CD8-positive, alpha-beta memory T cell (primary cell): ENCODE measurements around the gene MRPL11. TPM values are rescaled to one million over a fixed set of nuclear protein-coding genes. Genes with fewer than 3 reads are reported as not detected.

Experiments used
- CTCF ChIA-PET: fragments of 350-600 bp; sonication (Branson Sonifier 250); formaldehyde crosslinking; loops from one replicate; lab custom pipeline; 2021; ENCODE audit warnings: antibody characterized with exemption; lab: Charles Lee
- POLR2A ChIA-PET: fragments of 350-600 bp; sonication (Branson Sonifier 250); formaldehyde crosslinking; loops from one replicate; lab custom pipeline; 2021; ENCODE audit warnings: antibody characterized with exemption; lab: Charles Lee
- DNase-seq, 5 donors: peaks; one replicate each; pipeline versions ENCODE4 v3.0.0 to v3.0.0-alpha.2; 2020 to 2022; ENCODE audit warnings: mixed read lengths in 1 of 5
- H3K27ac ChIP-seq: one replicate; pipeline ENCODE4 v1.7.0; 2013; ENCODE audit warnings: low read depth, mild to moderate bottlenecking, low read length, moderate library complexity
- H3K27me3 ChIP-seq: 2 replicates; pipeline ENCODE4 v1.7.0; 2013; ENCODE audit warnings: low read length, mild to moderate bottlenecking; ENCODE audit not compliant: insufficient read depth, poor library complexity, severe bottlenecking
- H3K36me3 ChIP-seq: 2 replicates; pipeline ENCODE4 v1.7.0; 2013; ENCODE audit warnings: mild to moderate bottlenecking, low read length, moderate library complexity; ENCODE audit not compliant: insufficient read depth
- H3K4me1 ChIP-seq: 2 replicates; pipeline ENCODE4 v1.7.0; 2013; ENCODE audit warnings: mild to moderate bottlenecking, low read length, moderate library complexity; ENCODE audit not compliant: insufficient read depth
- H3K4me3 ChIP-seq: 2 replicates; pipeline ENCODE4 v1.7.0; 2013; ENCODE audit warnings: mild to moderate bottlenecking, low read length
- H3K9me3 ChIP-seq: 2 replicates; pipeline ENCODE4 v1.7.0; 2013; ENCODE audit warnings: mild to moderate bottlenecking, low read length
- H3K27ac Mint-ChIP-seq, 8 donors: one replicate each; pipeline ENCODE4 v1.8.0; 2020 to 2021; ENCODE audit warnings: mixed read lengths in 8 of 8, mild to moderate bottlenecking in 6 of 8, inconsistent platforms in 3 of 8, moderate library complexity in 3 of 8
- H3K27me3 Mint-ChIP-seq, 2 donors: one replicate each; pipeline ENCODE4 v1.8.0; 2020 to 2021; ENCODE audit warnings: mixed read lengths in 2 of 2, mild to moderate bottlenecking in 1 of 2, moderate library complexity in 1 of 2
- H3K36me3 Mint-ChIP-seq, 3 donors: one replicate each; pipeline ENCODE4 v1.8.0; 2020 to 2021; ENCODE audit warnings: mixed read lengths in 3 of 3, inconsistent platforms in 1 of 3, mild to moderate bottlenecking in 1 of 3
- H3K4me1 Mint-ChIP-seq, 3 donors: one replicate each; pipeline ENCODE4 v1.8.0; 2020 to 2021; ENCODE audit warnings: mixed read lengths in 3 of 3, inconsistent platforms in 1 of 3, mild to moderate bottlenecking in 1 of 3
- H3K4me3 Mint-ChIP-seq, 7 donors: one replicate each; pipeline ENCODE4 v1.8.0; 2020 to 2021; ENCODE audit warnings: mixed read lengths in 7 of 7, mild to moderate bottlenecking in 6 of 7, moderate library complexity in 4 of 7, inconsistent platforms in 2 of 7
- H3K9me3 Mint-ChIP-seq, 5 donors: one replicate each; pipeline ENCODE4 v1.8.0; 2020 to 2022; ENCODE audit warnings: mixed read lengths in 5 of 5, mild to moderate bottlenecking in 3 of 5, moderate library complexity in 2 of 5, inconsistent platforms in 1 of 5
- polyA plus RNA-seq: library from polyadenylated mRNA; unstranded; fragments of 300-500 nt; fragmentation: Illumina TruSeq; gene quantifications from one replicate; pipeline ENCODE4 v1.2.3, GENCODE V29; 2021
- total RNA-seq, 2 experiments: library from RNA; stranded (reverse); gene quantifications; one replicate each; pipeline ENCODE4 v1.2.3, GENCODE V29; 2021

Gene MRPL11
- total and polyA plus RNA-seq, 3 experiments from 2014 or later: 86.9 to 152 (median 148) TPM

- DNase-seq: no peak
- Histone ChIP-seq H3K4me1 (peaks cover 12% of the 10 kb centered on the region), H3K4me3 (no peak overlapping the region), H3K9me3 (no peaks in the 10 kb centered on the region), H3K36me3 (no peaks in the 10 kb centered on the region), H3K27ac (no peak overlapping the region), H3K27me3 (no peaks in the 10 kb centered on the region)
- H3K36me3 Mint-ChIP-seq: no peaks in the 10 kb centered on the region
- peaks cover 12 to 17% (median 17%) of the 10 kb centered on the region in 3 donors for H3K4me1 Mint-ChIP-seq
- H3K9me3 Mint-ChIP-seq: peaks cover 0 to 4% (median 0%) of the 10 kb centered on the region in 5 donors
- H3K27ac Mint-ChIP-seq: no peak overlapping the region
- CTCF ChIA-PET: no interaction called here
- POLR2A ChIA-PET: no interaction called here
- H3K4me3 Mint-ChIP-seq: no peak overlapping the region
- H3K27me3 Mint-ChIP-seq: peaks cover 0 to 2% of the 10 kb centered on the region in 2 donors
These were observed 19.2 kb upstream of the MRPL11 start for GRCh38 chr11:66457826-66458225.

- DNase-seq: no peak
- no peaks in the 10 kb centered on the region for H3K36me3 Mint-ChIP-seq
- H3K27me3 Mint-ChIP-seq: peaks cover 2 to 18% of the 10 kb centered on the region in 2 donors
- Histone ChIP-seq H3K9me3 (no peaks in the 10 kb centered on the region), H3K4me1 (peaks cover 12% of the 10 kb centered on the region), H3K4me3 (no peak overlapping the region), H3K27me3 (no peaks in the 10 kb centered on the region), H3K36me3 (no peaks in the 10 kb centered on the region), H3K27ac (no peak overlapping the region)
- CTCF ChIA-PET: interaction anchor here (1.1 kb wide), 2 partner anchors 12 to 16 kb away, joined by 4 to 5 read pairs; partner anchors contain the start of gene PELI3
- peaks cover 0 to 3% (median 0%) of the 10 kb centered on the region in 5 donors for H3K9me3 Mint-ChIP-seq
- POLR2A ChIA-PET: interaction anchor here (0.6 kb wide), 1 partner anchor 128 kb away, joined by 3 read pairs; no protein-coding TSS in a partner anchor
- peak overlapping the region in 1 of 8 donors; percentile 28 for H3K27ac Mint-ChIP-seq
- peak overlapping the region in 1 of 7 donors; percentile 1 for H3K4me3 Mint-ChIP-seq
- peaks cover 12 to 17% (median 17%) of the 10 kb centered on the region in 3 donors for H3K4me1 Mint-ChIP-seq
These were observed 16.2 kb upstream of the MRPL11 start for GRCh38 chr11:66454828-66455227.

DNA sequence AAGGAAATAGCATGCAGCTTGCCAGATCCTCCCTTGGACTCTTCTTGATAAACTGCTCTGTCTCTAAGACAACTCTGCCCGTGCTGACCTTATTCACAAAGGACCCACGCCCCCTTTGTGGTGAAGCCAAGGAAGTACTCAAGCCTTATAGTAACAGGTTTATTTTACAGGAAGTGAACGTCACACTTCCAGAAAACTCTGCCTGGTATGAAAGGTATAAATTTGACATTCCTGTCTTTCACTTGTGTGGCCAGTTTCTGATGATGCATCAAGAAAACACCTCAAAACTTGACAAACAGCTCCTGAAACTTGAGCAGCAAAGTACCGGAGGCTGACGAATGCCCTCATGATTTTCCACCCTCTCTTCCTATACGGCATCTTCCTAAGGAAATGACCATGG, 15.6 kb upstream of the MRPL11 start:
- Mint-ChIP-seq H3K9me3 (peaks cover 0 to 3% (median 0%) of the 10 kb centered on the region in 5 donors), H3K27ac (peak overlapping the region in 1 of 8 donors; percentile 66), H3K27me3 (peaks cover 2 to 23% of the 10 kb centered on the region in 2 donors), H3K4me3 (peak overlapping the region in 1 of 7 donors; percentile 44), H3K4me1 (peaks cover 12 to 17% (median 17%) of the 10 kb centered on the region in 3 donors), H3K36me3 (no peaks in the 10 kb centered on the region)
- no peaks in the 10 kb centered on the region for H3K36me3 ChIP-seq
- H3K4me3 ChIP-seq: no peak overlapping the region
- H3K27ac ChIP-seq: no peak overlapping the region
- CTCF ChIA-PET: interaction anchor here (1.1 kb wide), 1 partner anchor 15 kb away, joined by 4 read pairs; no protein-coding TSS in a partner anchor
- POLR2A ChIA-PET: no interaction called here
- DNase-seq: no peak
- no peaks in the 10 kb centered on the region for H3K27me3 ChIP-seq
- peaks cover 12% of the 10 kb centered on the region for H3K4me1 ChIP-seq
- no peaks in the 10 kb centered on the region for H3K9me3 ChIP-seq

DNA sequence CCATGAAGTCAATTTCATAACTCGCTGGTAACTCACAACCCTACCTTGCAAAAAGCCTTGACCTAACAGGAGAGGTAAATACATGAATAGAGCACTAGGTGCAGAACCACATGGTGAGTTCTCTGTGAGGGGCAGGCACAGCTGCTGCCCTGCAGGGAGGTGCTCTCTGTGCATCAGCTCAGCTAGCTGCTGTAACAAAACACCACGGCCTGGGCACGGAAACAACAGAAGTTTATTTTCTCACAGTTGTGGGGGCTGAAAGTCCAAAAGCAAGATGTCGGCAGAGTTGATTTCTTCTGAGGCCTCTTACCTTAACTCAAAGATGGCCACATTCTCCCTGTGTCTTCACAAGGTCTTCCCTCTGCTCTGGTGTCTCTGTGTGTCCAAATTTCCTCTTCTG, 13.0 kb upstream of the MRPL11 start:
- Histone ChIP-seq H3K36me3 (no peaks in the 10 kb centered on the region), H3K9me3 (no peaks in the 10 kb centered on the region), H3K27ac (no peak overlapping the region), H3K4me3 (no peak overlapping the region), H3K27me3 (no peaks in the 10 kb centered on the region), H3K4me1 (peaks cover 12% of the 10 kb centered on the region)
- ChIA-PET POLR2A (no interaction called here), CTCF (no interaction called here)
- Mint-ChIP-seq H3K36me3 (no peaks in the 10 kb centered on the region), H3K4me3 (no peak overlapping the region), H3K9me3 (peaks cover 0 to 3% (median 0%) of the 10 kb centered on the region in 5 donors), H3K27ac (no peak overlapping the region), H3K27me3 (peaks cover 2 to 38% of the 10 kb centered on the region in 2 donors), H3K4me1 (peaks cover 12 to 17% (median 17%) of the 10 kb centered on the region in 3 donors)
- no peak for DNase-seq

GRCh38 chr11:66450560-66450959, 11.9 kb upstream of the MRPL11 start:
- Mint-ChIP-seq H3K27me3 (peaks cover 2 to 39% of the 10 kb centered on the region in 2 donors), H3K4me1 (peaks cover 12 to 17% (median 17%) of the 10 kb centered on the region in 3 donors), H3K9me3 (peaks cover 0 to 3% (median 0%) of the 10 kb centered on the region in 5 donors), H3K4me3 (peak overlapping the region in 1 of 7 donors; percentile 37), H3K36me3 (no peaks in the 10 kb centered on the region), H3K27ac (no peak overlapping the region)
- ChIA-PET POLR2A (interaction anchor here (0.7 kb wide), 1 partner anchor 157 kb away, joined by 3 read pairs; no protein-coding TSS in a partner anchor), CTCF (no interaction called here)
- Histone ChIP-seq H3K27ac (no peak overlapping the region), H3K36me3 (no peaks in the 10 kb centered on the region), H3K4me1 (peaks cover 12% of the 10 kb centered on the region), H3K4me3 (no peak overlapping the region), H3K9me3 (no peaks in the 10 kb centered on the region), H3K27me3 (no peaks in the 10 kb centered on the region)
- DNase-seq: no peak

DNA sequence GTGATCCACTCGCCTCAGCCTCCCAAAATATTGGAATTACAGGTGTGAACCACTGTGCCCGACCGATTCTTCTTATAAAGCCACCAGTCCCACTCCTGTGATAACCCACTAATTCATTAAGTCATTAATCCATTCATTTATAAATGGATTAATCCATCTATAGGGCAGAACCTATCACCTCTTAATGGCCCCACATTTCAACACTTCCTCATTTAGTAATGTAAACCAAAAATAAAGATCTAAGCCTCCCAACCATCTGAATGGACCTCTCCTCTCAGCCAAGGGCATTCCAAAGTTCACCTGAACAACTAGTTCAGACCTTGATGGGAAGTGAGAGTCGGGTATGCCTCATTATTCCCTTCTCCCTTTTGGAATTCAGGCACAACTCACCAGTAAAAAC, 9.9 kb upstream of the MRPL11 start:
- no peak overlapping the region for H3K27ac Mint-ChIP-seq
- POLR2A ChIA-PET: no interaction called here
- CTCF ChIA-PET: interaction anchor here (0.7 kb wide), 1 partner anchor 10 kb away, joined by 3 read pairs; the partner anchor contains the start of gene MRPL11

DNA sequence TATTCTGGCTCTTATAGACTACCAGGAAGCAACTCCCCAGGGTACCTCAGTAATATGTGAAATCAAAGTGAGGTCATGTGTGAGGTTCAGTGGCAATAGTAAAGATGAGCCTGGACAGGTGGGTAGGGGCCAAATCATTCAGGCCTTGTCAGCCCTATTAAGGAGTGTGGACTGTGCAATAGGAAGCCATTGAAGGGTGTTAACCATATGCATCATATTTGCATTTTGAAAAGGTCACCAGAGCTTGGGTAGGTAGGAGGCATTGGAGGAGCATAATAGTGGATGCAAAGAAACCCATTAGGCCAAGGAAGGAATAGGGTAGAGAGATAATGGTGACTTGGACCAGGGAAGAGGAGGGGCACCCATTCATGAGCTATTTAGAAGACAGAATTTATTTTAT, 8.4 kb upstream of the MRPL11 start:
- H3K27me3 Mint-ChIP-seq: peaks cover 4 to 45% of the 10 kb centered on the region in 2 donors
- no peaks in the 10 kb centered on the region for H3K4me1 ChIP-seq
- H3K4me3 ChIP-seq: no peak overlapping the region
- no peaks in the 10 kb centered on the region for H3K36me3 ChIP-seq
- H3K36me3 Mint-ChIP-seq: peaks cover 0 to 11% (median 4%) of the 10 kb centered on the region in 3 donors
- ChIA-PET POLR2A (no interaction called here), CTCF (no interaction called here)
- H3K27ac ChIP-seq: no peak overlapping the region
- H3K27ac Mint-ChIP-seq: no peak overlapping the region
- H3K4me1 Mint-ChIP-seq: no peaks in the 10 kb centered on the region
- no peaks in the 10 kb centered on the region for H3K27me3 ChIP-seq
- DNase-seq: no peak
- H3K9me3 ChIP-seq: no peaks in the 10 kb centered on the region
- peaks cover 3 to 12% (median 12%) of the 10 kb centered on the region in 5 donors for H3K9me3 Mint-ChIP-seq
- no peak overlapping the region for H3K4me3 Mint-ChIP-seq

More for the DNA sequence above, 9.9 kb upstream of the MRPL11 start:
- H3K4me3 ChIP-seq: no peak overlapping the region
- Mint-ChIP-seq H3K36me3 (peaks cover 0 to 3% (median 2%) of the 10 kb centered on the region in 3 donors), H3K9me3 (peaks cover 0 to 7% (median 3%) of the 10 kb centered on the region in 5 donors), H3K4me3 (no peak overlapping the region), H3K27me3 (peaks cover 4 to 42% of the 10 kb centered on the region in 2 donors), H3K4me1 (no peaks in the 10 kb centered on the region)
- H3K4me1 ChIP-seq: no peaks in the 10 kb centered on the region
- H3K9me3 ChIP-seq: no peaks in the 10 kb centered on the region
- no peak for DNase-seq
- H3K27ac ChIP-seq: no peak overlapping the region
- H3K36me3 ChIP-seq: no peaks in the 10 kb centered on the region
- H3K27me3 ChIP-seq: no peaks in the 10 kb centered on the region

DNA sequence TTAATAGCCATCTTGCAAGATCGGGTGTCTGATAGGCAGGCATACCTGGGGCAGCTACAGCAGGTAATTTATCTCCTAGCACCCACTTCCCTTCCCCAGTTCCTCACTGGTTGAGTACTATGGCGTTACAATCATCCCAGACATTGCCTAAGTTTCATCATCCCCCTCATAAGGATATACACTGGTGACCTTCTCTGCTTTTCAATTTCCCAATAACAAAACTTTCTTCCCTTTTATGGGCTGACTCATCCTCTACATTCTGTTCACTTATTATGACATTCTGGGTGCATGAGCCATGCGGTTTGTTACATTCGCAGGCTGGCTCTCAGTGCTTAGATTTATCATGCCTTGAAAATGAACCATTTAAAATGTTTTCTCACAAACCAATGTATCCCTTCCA, 5.0 kb upstream of the MRPL11 start:
- Mint-ChIP-seq H3K27me3 (peaks cover 4 to 26% of the 10 kb centered on the region in 2 donors), H3K4me1 (peaks cover 0 to 6% (median 3%) of the 10 kb centered on the region in 3 donors), H3K27ac (no peak overlapping the region), H3K4me3 (no peak overlapping the region), H3K36me3 (peaks cover 2 to 11% (median 4%) of the 10 kb centered on the region in 3 donors), H3K9me3 (peaks cover 3 to 12% (median 11%) of the 10 kb centered on the region in 5 donors)
- CTCF ChIA-PET: interaction anchor here (1.5 kb wide), 1 partner anchor 234 kb away, joined by 4 read pairs; the partner anchor contains the start of gene RBM4B
- Histone ChIP-seq H3K4me3 (no peak overlapping the region), H3K36me3 (no peaks in the 10 kb centered on the region), H3K27me3 (no peaks in the 10 kb centered on the region), H3K9me3 (no peaks in the 10 kb centered on the region), H3K4me1 (no peaks in the 10 kb centered on the region), H3K27ac (no peak overlapping the region)
- DNase-seq: no peak
- POLR2A ChIA-PET: no interaction called here
